OCI-LY7 (cell line): ENCODE measurements around the gene TAF12.

Experiments used
- CTCF ChIP-seq: fragments of 200-600 bp; sonication (generic); conservative IDR thresholded peaks from 2 replicates; pipeline ENCODE4 v1.5.1; 2014; ENCODE audit warnings: mild to moderate bottlenecking, antibody characterized with exemption, low read length, moderate library complexity, mixed read lengths
- EZH2phosphoT487 ChIP-seq: fragments of 200-600 bp; sonication (generic); IDR thresholded peaks from 2 replicates; pipeline ENCODE4 v1.6.1; 2018; ENCODE audit warnings: low read depth, borderline replicate concordance, mild to moderate bottlenecking, mixed run types, antibody characterized with exemption, low read length, moderate library complexity, mixed read lengths

- TF ChIP-seq EZH2phosphoT487, result no peak
- peak; percentile 71 for TF ChIP-seq CTCF
These were observed 61.9 kb downstream of the TAF12 start for GRCh38 chr1:28580722-28581530.
